Activated CD4-positive, alpha-beta T cell treated with anti-CD3 and anti-CD28 coated beads, Interleukin-10, Interleukin-2, amounts not matched to agents 100 ng/mL and 50 ng/mL, durations not matched to agents 16 hours and 8 hours (primary cell): Measurements from ENCODE around the gene OSBPL7.

Experiments used
- DNase-seq: peaks from one replicate; pipeline ENCODE4 v3.0.0-alpha.2; 2020

OSBPL7 gene

GRCh38 chr17:47847341-47848197 lies 26.0 kb upstream of the OSBPL7 start:
- DNase-seq, result peak; percentile 31

DNA sequence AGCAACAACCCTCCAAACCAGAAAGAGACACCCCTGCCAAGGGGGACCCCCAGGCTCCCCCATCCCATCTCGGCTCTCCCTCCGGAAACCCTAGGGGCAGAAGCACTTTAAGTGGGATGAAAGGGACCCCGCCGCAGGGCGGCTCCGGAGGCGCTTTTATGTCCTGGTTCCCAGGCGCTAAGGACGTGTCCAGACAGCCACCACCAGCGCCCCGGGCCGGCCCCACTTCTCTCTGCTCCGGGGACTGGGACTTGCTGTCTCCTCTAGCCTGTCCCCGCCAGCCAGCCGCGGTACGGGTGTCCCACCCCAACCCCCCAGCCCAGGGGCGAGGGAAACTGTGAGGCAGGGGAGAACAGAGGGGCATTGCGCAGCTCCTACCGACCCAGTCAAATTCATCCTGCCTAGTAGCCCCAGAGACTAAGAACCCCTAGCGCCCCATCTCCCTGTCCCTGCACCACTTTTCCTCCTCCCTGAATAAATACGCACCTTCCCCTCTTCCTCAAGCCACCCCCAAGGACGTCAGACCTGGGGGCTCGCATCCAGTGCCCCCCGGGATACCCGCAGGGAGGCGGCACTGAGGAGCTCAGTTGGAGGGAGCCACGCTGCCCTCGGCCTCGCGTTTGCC lies 25.2 kb upstream of the OSBPL7 start:
- DNase-seq, result no peak

GRCh38 chr17:47845716-47846075 lies 24.1 kb upstream of the OSBPL7 start:
- DNase-seq, result no peak

GRCh38 chr17:47844814-47845715 lies 23.5 kb upstream of the OSBPL7 start:
- no peak for DNase-seq

DNA sequence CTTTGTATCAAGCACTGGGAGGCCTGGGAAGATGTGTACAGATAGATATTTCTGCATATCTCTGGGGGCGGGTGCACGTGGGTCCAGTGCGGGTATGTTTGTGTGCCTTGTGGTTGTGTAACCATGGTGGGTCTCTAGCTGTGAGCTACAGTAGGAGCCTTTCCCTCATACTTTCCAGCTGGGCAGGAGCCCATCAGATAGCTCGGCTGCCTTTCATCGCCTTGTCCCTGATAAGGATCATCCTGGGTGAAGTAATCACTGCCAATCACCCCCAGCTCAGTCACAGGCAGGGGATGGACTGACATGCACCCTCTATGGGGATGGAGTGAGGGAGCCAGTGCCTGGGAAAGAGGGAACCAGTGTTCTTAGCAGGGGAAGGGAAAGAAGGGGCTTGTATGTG lies 22.6 kb upstream of the OSBPL7 start:
- DNase-seq, result no peak

DNA sequence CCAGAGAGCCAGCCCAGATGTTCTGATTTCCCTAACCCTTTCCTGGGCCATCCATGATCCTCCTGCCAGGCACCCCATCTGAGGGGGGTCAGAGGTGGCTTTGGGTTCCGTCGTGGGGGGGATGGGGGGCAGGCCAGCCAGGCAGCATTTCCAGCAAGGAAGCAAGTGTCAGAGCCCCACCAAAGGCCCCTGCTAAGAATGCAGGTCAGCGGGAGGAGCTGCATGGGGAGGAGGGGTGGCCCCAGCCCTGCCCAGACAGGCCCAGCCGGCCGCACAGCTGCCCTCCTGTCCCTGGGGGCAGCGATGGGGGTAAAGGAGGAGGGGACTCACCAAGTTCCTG lies 21.8 kb upstream of the OSBPL7 start:
- DNase-seq, result no peak

DNA sequence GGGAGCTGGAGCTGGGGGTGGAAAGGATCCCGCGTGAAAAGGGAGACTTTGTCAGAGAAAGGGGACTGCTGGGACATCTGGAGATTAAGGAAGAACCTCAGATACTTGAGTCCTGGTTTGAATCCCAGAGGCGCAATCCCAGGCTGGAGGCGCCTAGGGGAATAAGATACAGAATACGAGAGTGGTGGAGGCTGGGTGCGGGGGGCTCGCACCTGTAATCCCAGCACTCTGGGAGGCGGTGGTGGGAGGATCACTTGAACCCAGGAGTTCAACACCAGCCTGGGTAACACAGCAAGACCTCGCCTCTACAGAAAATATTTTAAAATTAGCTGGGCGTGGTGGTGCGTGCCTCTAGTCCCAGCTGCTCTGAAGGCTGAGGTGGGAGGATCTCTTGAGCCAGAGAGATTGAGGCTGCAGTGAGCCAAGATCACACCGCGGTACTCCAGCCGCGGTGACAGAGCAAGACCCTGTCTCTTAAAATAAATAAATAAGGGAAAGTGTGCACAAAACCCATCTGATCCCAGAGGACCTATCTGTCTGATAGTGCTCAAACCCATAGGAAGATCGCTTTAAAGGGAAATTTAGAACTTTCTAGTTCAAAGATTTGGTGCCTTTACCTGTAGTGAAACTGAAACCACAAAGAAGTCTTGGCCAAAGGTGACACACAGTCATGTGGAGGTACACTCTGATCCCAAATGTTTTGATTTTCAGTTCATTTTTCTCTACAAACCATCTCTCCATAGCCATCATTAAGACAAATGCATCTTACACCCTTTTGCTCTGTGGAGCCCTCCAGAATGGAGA lies 20.1 kb upstream of the OSBPL7 start:
- DNase-seq, result no peak

DNA sequence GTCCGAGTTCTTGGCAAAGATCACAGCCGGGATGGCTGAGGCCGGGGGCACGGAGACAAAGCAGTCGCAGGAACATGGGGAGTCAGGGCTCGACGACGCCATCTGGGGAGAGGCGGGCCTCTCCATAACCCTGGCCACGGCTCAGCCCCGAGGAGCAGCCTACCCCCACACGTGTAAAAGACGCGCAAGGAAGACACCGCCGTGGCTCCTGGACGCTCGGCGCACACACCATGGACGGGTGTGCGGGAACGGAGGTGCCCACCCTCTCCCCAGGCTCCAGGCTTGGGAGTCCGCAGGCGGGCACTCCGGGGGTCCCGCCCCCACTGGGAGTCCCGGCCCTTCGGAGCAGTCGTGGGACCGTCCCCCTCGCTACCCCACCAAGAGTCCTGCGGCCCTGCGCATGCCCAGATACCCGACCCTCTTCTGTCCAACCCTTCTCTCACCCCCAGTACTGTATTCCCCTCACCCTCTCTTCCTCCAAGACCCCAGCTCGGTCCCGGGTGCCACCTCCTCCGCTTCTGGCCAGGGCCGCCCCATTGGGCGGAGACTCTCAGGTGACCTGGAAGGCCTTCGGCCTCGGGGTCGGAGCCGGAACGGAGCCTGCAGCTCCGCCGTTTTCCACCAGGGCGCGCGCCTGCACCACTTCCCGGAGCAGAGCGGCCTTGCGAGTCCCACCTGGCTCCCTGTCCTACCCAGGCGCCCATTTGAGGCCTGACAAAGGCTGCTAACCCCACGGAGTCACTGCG lies 19.3 kb upstream of the OSBPL7 start, which contains the start of gene SCRN2:
Gene SCRN2 (minus strand): TSS at position 532 of the 746 bp plus-strand sequence. CDS start 430 bp downstream, at position 102.
- peak; percentile 93 for DNase-seq

DNA sequence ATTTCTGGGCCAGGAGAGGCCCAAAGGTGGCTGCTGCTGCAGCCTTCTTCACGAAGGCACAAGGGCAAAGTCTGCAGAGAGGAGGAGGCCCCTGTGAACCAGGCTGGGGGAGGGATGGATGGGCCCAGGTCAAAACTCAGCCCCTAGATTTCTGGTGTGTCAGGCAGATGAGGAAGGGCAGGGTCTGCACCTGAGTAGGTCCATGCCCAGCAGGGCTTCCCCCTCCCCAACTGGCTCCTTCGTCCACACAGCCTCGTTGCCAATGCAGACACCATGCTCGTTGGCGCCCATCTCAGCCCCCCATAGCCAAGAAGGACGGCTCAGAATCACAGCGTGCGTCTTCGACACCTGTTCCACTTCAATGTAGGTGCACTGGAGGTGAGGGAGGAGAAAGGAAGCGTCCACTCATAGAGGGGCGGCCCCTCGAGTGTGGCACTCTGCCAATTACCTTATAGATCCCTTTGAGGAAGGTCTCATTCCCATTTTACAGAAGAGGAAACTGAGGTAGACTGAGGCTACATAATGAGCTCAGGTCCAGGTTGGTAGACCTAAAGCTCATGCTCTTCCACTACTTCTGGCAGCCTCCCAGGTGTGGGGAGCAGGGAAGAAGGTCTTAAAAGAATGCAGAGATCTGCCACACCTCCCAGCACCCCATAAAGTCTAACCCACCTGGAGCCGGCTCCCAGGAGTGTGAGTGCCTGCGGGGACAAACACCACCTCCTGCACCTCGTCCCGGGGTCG lies 18.6 kb upstream of the OSBPL7 start:
- DNase-seq, result no peak

- DNase-seq, result no peak
Measured at GRCh38 chr17:47839071-47839470, 17.5 kb upstream of the OSBPL7 start.

GRCh38 chr17:47838636-47839035 lies 17.0 kb upstream of the OSBPL7 start:
- no peak for DNase-seq

GRCh38 chr17:47837401-47838039 lies 15.9 kb upstream of the OSBPL7 start:
- no peak for DNase-seq

GRCh38 chr17:47836601-47837000 lies 15.0 kb upstream of the OSBPL7 start:
- DNase-seq, result no peak

GRCh38 chr17:47834756-47835155 lies 13.2 kb upstream of the OSBPL7 start:
- no peak for DNase-seq

DNA sequence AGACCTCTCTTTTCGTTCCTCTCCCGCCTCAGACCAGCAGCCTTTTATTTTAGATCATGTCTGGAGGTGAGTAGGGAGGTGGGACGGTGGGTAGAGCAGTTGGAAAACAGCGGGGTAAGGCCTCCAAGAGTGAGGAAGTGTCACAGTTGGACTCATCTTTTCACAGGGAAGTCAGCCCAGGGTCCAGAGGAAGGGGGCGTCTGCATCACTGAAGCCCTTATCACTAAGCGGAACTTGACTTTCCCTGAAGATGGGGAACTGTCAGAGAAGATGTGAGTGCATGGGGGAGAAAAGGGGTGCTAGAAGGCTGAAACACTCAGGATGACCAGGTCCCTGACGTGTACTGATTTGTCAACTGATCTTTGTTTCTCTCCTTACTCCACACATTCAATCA lies 10.3 kb upstream of the OSBPL7 start:
- no peak for DNase-seq

- DNase-seq, result peak; percentile 95
Measured at GRCh38 chr17:47831003-47831933, 9.7 kb upstream of the OSBPL7 start, which contains the start of the genes LRRC46 and MRPL10. LRRC46 (plus strand) TSS chr17:47831670; CDS start chr17:47831990, 320 bp downstream. MRPL10 (minus strand) TSS chr17:47831541; CDS start chr17:47831511, 30 bp downstream.

GRCh38 chr17:47830396-47831002 lies 8.9 kb upstream of the OSBPL7 start:
- no peak for DNase-seq

- peak; percentile 79 for DNase-seq
Measured at GRCh38 chr17:47829870-47830269, 8.3 kb upstream of the OSBPL7 start.

DNA sequence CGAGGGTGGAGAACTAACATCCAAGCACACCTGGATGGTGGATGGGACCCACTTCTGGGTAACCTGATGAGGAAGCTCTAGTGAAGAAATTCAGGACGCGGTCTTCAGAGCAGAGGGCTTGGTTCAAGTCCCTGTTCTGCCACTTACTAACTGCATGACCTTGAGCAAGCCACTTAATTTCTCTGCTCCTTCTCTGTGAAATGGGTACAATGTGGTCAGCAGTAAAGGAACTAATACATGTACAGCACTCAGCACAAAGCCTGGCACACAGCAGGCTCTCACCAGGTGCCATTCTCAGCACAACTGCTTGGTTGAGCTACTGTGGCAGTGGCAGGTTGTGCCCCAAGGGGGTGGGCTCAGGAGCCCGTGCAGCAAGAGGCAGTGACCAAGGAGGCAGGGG lies 1.9 kb upstream of the OSBPL7 start:
- no peak for DNase-seq
